Osteoblast (primary cell): ENCODE results near the gene DPH1. TPM values are rescaled to one million over a fixed set of nuclear protein-coding genes. Genes with fewer than 3 reads are reported as not detected.
A peak's percentile ranks its signal among the peaks of the same experiment; 100 is the strongest.

Experiments
- DNase-seq: peaks from one replicate; pipeline ENCODE4 v3.0.0; 2011; ENCODE audit warnings: low spot score, mixed read lengths; ENCODE audit not compliant: insufficient read length; ENCODE audit errors: missing footprints
- H2AFZ ChIP-seq: 2 replicates; pipeline ENCODE4 v1.6.0; 2011; ENCODE audit warnings: mild to moderate bottlenecking, low read length
- H3K27ac ChIP-seq: 2 replicates; pipeline ENCODE4 v1.5.1; 2011; ENCODE audit warnings: mild to moderate bottlenecking, low read depth, low read length, moderate library complexity
- H3K27me3 ChIP-seq: 2 replicates; pipeline ENCODE4 v1.6.0; 2012; ENCODE audit warnings: mild to moderate bottlenecking, control low read depth, inconsistent platforms, low read length, moderate library complexity; ENCODE audit not compliant: insufficient read depth
- H3K36me3 ChIP-seq: 2 replicates; pipeline ENCODE4 v1.5.1; 2011; ENCODE audit warnings: mild to moderate bottlenecking, low read length, control low read depth, moderate library complexity; ENCODE audit not compliant: insufficient read depth
- H3K4me1 ChIP-seq: 2 replicates; pipeline ENCODE4 v1.5.1; 2011; ENCODE audit warnings: mild to moderate bottlenecking, low read length, control low read depth, moderate library complexity; ENCODE audit not compliant: insufficient read depth
- H3K4me2 ChIP-seq: 2 replicates; pipeline ENCODE4 v1.6.0; 2011; ENCODE audit warnings: mild to moderate bottlenecking, low read length; ENCODE audit not compliant: insufficient read depth
- H3K4me3 ChIP-seq: fragments of 200-600 bp; sonication (generic); 3 replicates; pipeline ENCODE4 v1.5.1; 2012; ENCODE audit warnings: mild to moderate bottlenecking, low read length, inconsistent platforms; ENCODE audit not compliant: insufficient read depth
- H3K79me2 ChIP-seq: 2 replicates; pipeline ENCODE4 v1.6.0; 2012; ENCODE audit warnings: mild to moderate bottlenecking, low read length, control low read depth, inconsistent platforms; ENCODE audit not compliant: insufficient read depth
- H3K9me3 ChIP-seq: 2 replicates; pipeline ENCODE4 v1.5.1; 2011; ENCODE audit warnings: low read depth, low read length, control low read depth
- H4K20me1 ChIP-seq: 2 replicates; pipeline ENCODE4 v1.6.0; 2012; ENCODE audit warnings: mild to moderate bottlenecking, low read length, control low read depth; ENCODE audit not compliant: insufficient read depth
- total RNA-seq: library from RNA; depleted of rRNA; stranded (reverse); fragments of >200 nt; gene quantifications from 2 replicates; pipeline ENCODE4 v1.2.3, GENCODE V29; 2012
- TF ChIP-seq, protein P1 (sequence below): IDR thresholded peaks from 2 replicates; pipeline ENCODE4 v1.5.1; 2011; ENCODE audit warnings: mild to moderate bottlenecking, low read depth, low read length, moderate library complexity; ENCODE audit errors: extremely low read depth

DPH1 gene
- total RNA-seq, 1 donor, result 63.7 TPM

DNA sequence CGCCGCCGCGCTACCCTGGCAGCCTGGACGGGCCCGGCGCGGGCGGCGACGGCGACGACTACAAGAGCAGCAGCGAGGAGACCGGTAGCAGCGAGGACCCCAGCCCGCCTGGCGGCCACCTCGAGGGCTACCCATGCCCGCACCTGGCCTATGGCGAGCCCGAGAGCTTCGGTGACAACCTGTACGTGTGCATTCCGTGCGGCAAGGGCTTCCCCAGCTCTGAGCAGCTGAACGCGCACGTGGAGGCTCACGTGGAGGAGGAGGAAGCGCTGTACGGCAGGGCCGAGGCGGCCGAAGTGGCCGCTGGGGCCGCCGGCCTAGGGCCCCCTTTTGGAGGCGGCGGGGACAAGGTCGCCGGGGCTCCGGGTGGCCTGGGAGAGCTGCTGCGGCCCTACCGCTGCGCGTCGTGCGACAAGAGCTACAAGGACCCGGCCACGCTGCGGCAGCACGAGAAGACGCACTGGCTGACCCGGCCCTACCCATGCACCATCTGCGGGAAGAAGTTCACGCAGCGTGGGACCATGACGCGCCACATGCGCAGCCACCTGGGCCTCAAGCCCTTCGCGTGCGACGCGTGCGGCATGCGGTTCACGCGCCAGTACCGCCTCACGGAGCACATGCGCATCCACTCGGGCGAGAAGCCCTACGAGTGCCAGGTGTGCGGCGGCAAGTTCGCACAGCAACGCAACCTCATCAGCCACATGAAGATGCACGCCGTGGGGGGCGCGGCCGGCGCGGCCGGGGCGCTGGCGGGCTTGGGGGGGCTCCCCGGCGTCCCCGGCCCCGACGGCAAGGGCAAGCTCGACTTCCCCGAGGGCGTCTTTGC is 28.0 kb downstream of the DPH1 start:
- TF ChIP-seq, protein P1, sequence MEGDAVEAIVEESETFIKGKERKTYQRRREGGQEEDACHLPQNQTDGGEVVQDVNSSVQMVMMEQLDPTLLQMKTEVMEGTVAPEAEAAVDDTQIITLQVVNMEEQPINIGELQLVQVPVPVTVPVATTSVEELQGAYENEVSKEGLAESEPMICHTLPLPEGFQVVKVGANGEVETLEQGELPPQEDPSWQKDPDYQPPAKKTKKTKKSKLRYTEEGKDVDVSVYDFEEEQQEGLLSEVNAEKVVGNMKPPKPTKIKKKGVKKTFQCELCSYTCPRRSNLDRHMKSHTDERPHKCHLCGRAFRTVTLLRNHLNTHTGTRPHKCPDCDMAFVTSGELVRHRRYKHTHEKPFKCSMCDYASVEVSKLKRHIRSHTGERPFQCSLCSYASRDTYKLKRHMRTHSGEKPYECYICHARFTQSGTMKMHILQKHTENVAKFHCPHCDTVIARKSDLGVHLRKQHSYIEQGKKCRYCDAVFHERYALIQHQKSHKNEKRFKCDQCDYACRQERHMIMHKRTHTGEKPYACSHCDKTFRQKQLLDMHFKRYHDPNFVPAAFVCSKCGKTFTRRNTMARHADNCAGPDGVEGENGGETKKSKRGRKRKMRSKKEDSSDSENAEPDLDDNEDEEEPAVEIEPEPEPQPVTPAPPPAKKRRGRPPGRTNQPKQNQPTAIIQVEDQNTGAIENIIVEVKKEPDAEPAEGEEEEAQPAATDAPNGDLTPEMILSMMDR, result no peak
- H2AFZ ChIP-seq, result no peak overlapping the region
- H3K4me1 ChIP-seq, result peaks cover 17% of the 10 kb centered on the region
- H3K9me3 ChIP-seq, result no peaks in the 10 kb centered on the region
- H4K20me1 ChIP-seq, result no peaks in the 10 kb centered on the region
- no peak overlapping the region for H3K27ac ChIP-seq
- H3K79me2 ChIP-seq, result peaks cover 25% of the 10 kb centered on the region
- no peaks in the 10 kb centered on the region for H3K27me3 ChIP-seq
- H3K4me3 ChIP-seq, result no peak overlapping the region
- peaks cover 43% of the 10 kb centered on the region for H3K36me3 ChIP-seq
- no peak overlapping the region for H3K4me2 ChIP-seq
- DNase-seq, result peak; percentile 80

DNA sequence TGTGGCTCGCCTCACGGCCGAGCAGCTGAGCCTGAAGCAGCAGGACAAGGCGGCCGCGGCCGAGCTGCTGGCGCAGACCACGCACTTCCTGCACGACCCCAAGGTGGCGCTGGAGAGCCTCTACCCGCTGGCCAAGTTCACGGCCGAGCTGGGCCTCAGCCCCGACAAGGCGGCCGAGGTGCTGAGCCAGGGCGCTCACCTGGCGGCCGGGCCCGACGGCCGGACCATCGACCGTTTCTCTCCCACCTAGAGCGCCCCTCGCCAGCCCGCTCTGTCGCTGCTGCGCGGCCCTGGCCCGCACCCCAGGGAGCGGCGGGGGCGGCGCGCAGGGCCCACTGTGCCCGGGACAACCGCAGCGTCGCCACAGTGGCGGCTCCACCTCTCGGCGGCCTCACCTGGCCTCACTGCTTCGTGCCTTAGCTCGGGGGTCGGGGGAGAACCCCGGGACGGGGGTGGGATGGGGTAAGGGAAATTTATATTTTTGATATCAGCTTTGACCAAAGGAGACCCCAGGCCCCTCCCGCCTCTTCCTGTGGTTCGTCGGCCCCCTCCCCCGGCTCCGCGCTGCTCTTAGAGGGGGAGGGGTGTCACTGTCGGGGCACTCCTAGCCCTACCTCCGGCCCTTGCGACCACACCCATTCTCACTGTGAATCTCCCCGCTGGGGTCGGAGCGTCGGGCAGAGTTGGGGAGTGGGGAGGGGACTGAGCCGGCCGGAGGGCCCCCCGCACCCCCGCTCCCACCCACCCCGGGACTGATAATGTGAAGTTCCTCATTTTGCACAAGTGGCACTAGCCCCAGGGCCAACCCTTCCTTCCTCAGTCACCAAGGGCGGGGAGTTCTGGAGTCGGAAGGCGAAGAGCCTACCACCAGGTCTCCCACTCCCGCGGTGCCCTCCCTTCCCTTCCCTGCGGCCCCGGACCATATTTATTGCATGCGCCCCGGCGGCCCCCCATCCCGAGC is 28.9 kb downstream of the DPH1 start:
- Histone ChIP-seq H3K79me2 (peaks cover 25% of the 10 kb centered on the region), H3K4me1 (peaks cover 26% of the 10 kb centered on the region), H2AFZ (no peak overlapping the region), H3K4me2 (no peak overlapping the region), H3K27ac (no peak overlapping the region), H3K9me3 (no peaks in the 10 kb centered on the region), H3K36me3 (peaks cover 51% of the 10 kb centered on the region), H4K20me1 (no peaks in the 10 kb centered on the region), H3K4me3 (no peak overlapping the region), H3K27me3 (no peaks in the 10 kb centered on the region)
- peak; percentile 93 for DNase-seq
- TF ChIP-seq, protein P1, result peak; percentile 30

DNA sequence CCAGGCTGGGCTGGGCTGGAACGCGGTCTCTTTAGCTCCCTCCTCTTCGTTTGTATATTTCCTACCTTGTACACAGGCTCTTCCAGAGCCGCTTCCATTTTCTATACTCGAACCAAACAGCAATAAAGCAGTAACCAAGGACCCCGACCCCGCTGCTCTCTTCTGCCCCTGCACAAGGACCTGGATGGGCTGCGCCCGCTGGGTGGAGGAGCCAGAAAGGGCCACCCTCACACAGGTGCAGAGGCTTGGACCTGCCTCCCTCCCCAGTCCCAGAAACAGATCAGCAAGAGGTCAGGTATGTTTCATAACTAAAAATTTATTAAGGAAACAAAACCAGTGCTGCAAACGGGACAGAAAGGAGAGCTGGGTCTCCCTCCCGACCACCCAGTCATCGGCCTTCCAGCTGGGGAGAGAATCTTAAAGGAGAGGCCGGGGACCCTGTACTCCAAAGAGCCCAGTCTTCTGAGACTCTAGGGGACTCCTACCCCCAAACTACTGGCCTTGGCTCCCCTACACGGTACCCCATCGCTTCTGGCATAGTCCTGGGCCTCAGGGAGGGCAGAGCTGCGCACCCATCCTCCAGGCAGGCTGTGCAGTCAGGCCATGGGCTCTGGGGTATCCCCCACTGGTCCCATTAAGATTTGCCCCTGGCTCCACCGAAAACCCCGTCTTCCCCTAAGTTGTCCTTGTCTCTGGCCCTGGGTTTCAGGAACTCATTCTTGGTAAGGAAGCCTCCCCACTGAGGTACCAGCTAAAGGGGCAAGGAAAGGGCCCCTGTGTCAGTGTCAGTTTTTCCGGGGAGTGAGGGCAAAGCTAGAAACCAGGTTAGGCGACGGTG is 29.8 kb downstream of the DPH1 start:
- Histone ChIP-seq H3K9me3 (no peaks in the 10 kb centered on the region), H3K27me3 (no peaks in the 10 kb centered on the region), H3K4me1 (peaks cover 30% of the 10 kb centered on the region), H3K27ac (no peak overlapping the region), H3K4me3 (no peak overlapping the region), H3K79me2 (peaks cover 25% of the 10 kb centered on the region), H4K20me1 (no peaks in the 10 kb centered on the region), H3K36me3 (peaks cover 51% of the 10 kb centered on the region), H2AFZ (no peak overlapping the region), H3K4me2 (no peak overlapping the region)
- TF ChIP-seq, protein P1, result no peak
- DNase-seq, result peak; percentile 89
